Fibroblast of lung (primary cell): ENCODE data around the gene DDC. TPM values are rescaled to one million over a fixed set of nuclear protein-coding genes. Genes with fewer than 3 reads are reported as not detected.
"Not testable (repeated sequence)": the region's sequence is repeated elsewhere in the genome, so short reads cannot be mapped to it uniquely, and the experiment has no call there.

ENCODE experiments used
- DNase-seq, 2 donors: peaks; one replicate each; pipeline versions ENCODE4 v3.0.0 to v3.0.0-alpha.2; 2010; ENCODE audit warnings: low read depth in 2 of 2
- H2AFZ ChIP-seq: 2 replicates; pipeline ENCODE4 v1.5.1; 2012; ENCODE audit warnings: low read length, control low read depth, inconsistent platforms
- H3K27ac ChIP-seq: 2 replicates; pipeline ENCODE4 v1.5.1; 2011; ENCODE audit warnings: low read length, control low read depth; ENCODE audit not compliant: insufficient read depth
- H3K27me3 ChIP-seq: 2 replicates; pipeline ENCODE4 v1.5.1; 2011; ENCODE audit warnings: mild to moderate bottlenecking, low read length; ENCODE audit not compliant: control insufficient read depth, insufficient read depth
- H3K36me3 ChIP-seq: 2 replicates; pipeline ENCODE4 v1.5.1; 2011; ENCODE audit warnings: low read length; ENCODE audit not compliant: control insufficient read depth, insufficient read depth
- H3K4me1 ChIP-seq: 2 replicates; pipeline ENCODE4 v1.5.1; 2011; ENCODE audit warnings: low read length; ENCODE audit not compliant: control insufficient read depth, insufficient read depth; ENCODE audit errors: extremely low read depth
- H3K4me2 ChIP-seq: 2 replicates; pipeline ENCODE4 v1.5.1; 2011; ENCODE audit warnings: low read length, control low read depth; ENCODE audit not compliant: insufficient read depth; ENCODE audit errors: extremely low read depth
- H3K4me3 ChIP-seq, 4 experiments: fragments of 200-600 bp in 1 of 4; sonication (generic) in 1 of 4; replicated peaks in 1 of 4; 2 replicates each; pipeline ENCODE4 v1.5.1; 2011 to 2016; ENCODE audit warnings: low read length in 4 of 4, low read depth in 3 of 4, mild to moderate bottlenecking in 3 of 4, control low read depth in 2 of 4, inconsistent platforms in 1 of 4, mixed read lengths in 1 of 4; ENCODE audit not compliant: insufficient read depth in 1 of 4; ENCODE audit errors: control extremely low read depth in 1 of 4
- H3K79me2 ChIP-seq: 2 replicates; pipeline ENCODE4 v1.5.1; 2012; ENCODE audit warnings: mild to moderate bottlenecking, low read length, inconsistent platforms; ENCODE audit not compliant: control insufficient read depth, insufficient read depth
- H3K9ac ChIP-seq: 2 replicates; pipeline ENCODE4 v1.5.1; 2011; ENCODE audit warnings: mild to moderate bottlenecking, low read length, control low read depth; ENCODE audit not compliant: insufficient read depth
- H3K9me3 ChIP-seq: 2 replicates; pipeline ENCODE4 v1.5.1; 2012; ENCODE audit warnings: low read depth, low read length; ENCODE audit not compliant: control insufficient read depth, insufficient read depth
- H4K20me1 ChIP-seq: 2 replicates; pipeline ENCODE4 v1.5.1; 2011; ENCODE audit warnings: low read length; ENCODE audit not compliant: control insufficient read depth, insufficient read depth; ENCODE audit errors: extremely low read depth
- CTCF ChIP-seq, 2 donors: IDR thresholded peaks in 1 of 2; conservative IDR thresholded peaks in 1 of 2; 1 replicate in 1 of 2; 2 replicates in 1 of 2; pipeline ENCODE4 v1.5.1; 2011 to 2012; ENCODE audit warnings: low read length in 2 of 2, control low read depth in 1 of 2, inconsistent platforms in 1 of 2, low read depth in 1 of 2, mild to moderate bottlenecking in 1 of 2
- EZH2 ChIP-seq: IDR thresholded peaks from 2 replicates; pipeline ENCODE4 v1.5.1; 2012; ENCODE audit warnings: low read length, control low read depth, mild to moderate bottlenecking; ENCODE audit errors: missing control alignments
- polyA plus RNA-seq, 2 donors: library from polyadenylated mRNA; depleted of rRNA in 1 of 2; stranded (reverse) in 1 of 2; unstranded in 1 of 2; fragments of >200 nt; gene quantifications; 2 replicates each; pipeline ENCODE4 v1.2.1, GENCODE V29; 2011 to 2012; ENCODE audit warnings: missing spikeins in 1 of 2
- total RNA-seq: library from RNA; depleted of rRNA; stranded (reverse); fragments of >200 nt; gene quantifications from 2 replicates; pipeline ENCODE4 v1.2.1, GENCODE V29; 2014

DDC gene
- total and polyA plus RNA-seq, 2 donors (not counting 1 experiment from before 2014, with no cell fraction given): not detected

GRCh38 chr7:50529093-50529862 is 35.9 kb downstream of the DDC start:
- Histone ChIP-seq H3K27ac (no peak overlapping the region), H2AFZ (no peak overlapping the region), H3K4me3 (no peak overlapping the region), H3K4me2 (no peak overlapping the region), H3K79me2 (no peaks in the 10 kb centered on the region), H3K36me3 (no peaks in the 10 kb centered on the region), H4K20me1 (no peaks in the 10 kb centered on the region), H3K9ac (no peak overlapping the region), H3K9me3 (no peaks in the 10 kb centered on the region), H3K4me1 (peaks cover 2% of the 10 kb centered on the region), H3K27me3 (peaks cover 2% of the 10 kb centered on the region)
- DNase-seq: no peak
- TF ChIP-seq CTCF (conservative IDR thresholded peaks at IDR 0.05 in 1 of 2, IDR thresholded peaks at IDR 0.05 in 1 of 2; ENCODE audit: low read depth in 1 of 2, low read length in 2 of 2) (no peak), EZH2 (no peak)

- Histone ChIP-seq H3K79me2 (no peaks in the 10 kb centered on the region), H3K36me3 (no peaks in the 10 kb centered on the region), H3K4me2 (no peak overlapping the region), H3K4me1 (peaks cover 2% of the 10 kb centered on the region), H4K20me1 (no peaks in the 10 kb centered on the region), H3K4me3 (no peak overlapping the region), H3K9ac (no peak overlapping the region), H3K27ac (no peak overlapping the region), H2AFZ (no peak overlapping the region), H3K9me3 (no peaks in the 10 kb centered on the region), H3K27me3 (peaks cover 2% of the 10 kb centered on the region)
- no peak for TF ChIP-seq EZH2
- TF ChIP-seq CTCF (conservative IDR thresholded peaks at IDR 0.05 in 1 of 2, IDR thresholded peaks at IDR 0.05 in 1 of 2; ENCODE audit: low read depth in 1 of 2, low read length in 2 of 2): no peak
- DNase-seq: no peak
Measured at GRCh38 chr7:50528266-50529092, 36.7 kb downstream of the DDC start.

GRCh38 chr7:50519350-50519749 is 45.9 kb downstream of the DDC start:
- not testable (repeated sequence) for H3K36me3 ChIP-seq, H3K4me2 ChIP-seq, H3K79me2 ChIP-seq, H3K4me3 ChIP-seq, H3K9ac ChIP-seq, H3K4me1 ChIP-seq, H3K27me3 ChIP-seq, H3K9me3 ChIP-seq, DNase-seq, H3K27ac ChIP-seq, H4K20me1 ChIP-seq, H2AFZ ChIP-seq
